CD4-positive, alpha-beta T cell (primary cell): ENCODE measurements around the gene MACROD2. TPM values are rescaled to one million over a fixed set of nuclear protein-coding genes. Genes with fewer than 3 reads are reported as not detected.

Experiments
- ATAC-seq: fragments of 200-7000 bp; cut with Tn5 transposase; one replicate; pipeline ENCODE4 v1.10.0; 2022; ENCODE audit warnings: mild to moderate bottlenecking; ENCODE audit not compliant: poor library complexity
- CTCF ChIA-PET: fragments of 350-600 bp; sonication (Branson Sonifier 250); formaldehyde crosslinking; loops from one replicate; lab custom pipeline; 2021; ENCODE audit warnings: antibody characterized with exemption, inconsistent platforms; lab: Charles Lee
- POLR2A ChIA-PET: fragments of 350-600 bp; sonication (Branson Sonifier 250); formaldehyde crosslinking; loops from one replicate; lab custom pipeline; 2021; ENCODE audit warnings: antibody characterized with exemption, inconsistent platforms; lab: Charles Lee
- DNase-seq, 14 experiments: peaks; one replicate each; pipeline ENCODE4 v3.0.0-alpha.2; 2013 to 2020; ENCODE audit warnings: mixed read lengths in 2 of 14
- H3K27ac ChIP-seq, 2 donors: one replicate each; pipeline versions ENCODE4 v1.5.1 to v1.7.0; 2013; ENCODE audit warnings: low read length in 2 of 2, low read depth in 1 of 2, mild to moderate bottlenecking in 1 of 2
- H3K27me3 ChIP-seq, 2 experiments: 1 replicate in 1 of 2; 2 replicates in 1 of 2; pipeline versions ENCODE4 v1.6.1 to v1.7.0; 2013; ENCODE audit warnings: low read length in 2 of 2, control low read depth in 1 of 2, mild to moderate bottlenecking in 1 of 2, moderate library complexity in 1 of 2; ENCODE audit not compliant: insufficient read depth in 2 of 2, control insufficient read depth in 1 of 2
- H3K36me3 ChIP-seq: one replicate; pipeline ENCODE4 v1.6.1; 2013; ENCODE audit warnings: low read length, control low read depth; ENCODE audit not compliant: insufficient read depth
- H3K4me1 ChIP-seq: one replicate; pipeline ENCODE4 v1.6.1; 2013; ENCODE audit warnings: low read length, control low read depth; ENCODE audit not compliant: insufficient read depth
- H3K4me3 ChIP-seq: one replicate; pipeline ENCODE4 v1.5.1; 2013; ENCODE audit warnings: mild to moderate bottlenecking, low read length, moderate library complexity
- H3K9me3 ChIP-seq, 2 experiments: 1 replicate in 1 of 2; 2 replicates in 1 of 2; pipeline versions ENCODE4 v1.6.1 to v1.7.0; 2013; ENCODE audit warnings: low read length in 2 of 2, mild to moderate bottlenecking in 2 of 2, control low read depth in 1 of 2, moderate library complexity in 1 of 2; ENCODE audit not compliant: control insufficient read depth in 1 of 2, insufficient read depth in 1 of 2
- H3K27ac Mint-ChIP-seq: one replicate; pipeline ENCODE4 v1.8.0; 2020; ENCODE audit warnings: mixed read lengths
- H3K27me3 Mint-ChIP-seq: one replicate; pipeline ENCODE4 v1.8.0; 2021; ENCODE audit warnings: mixed read lengths
- H3K36me3 Mint-ChIP-seq: one replicate; pipeline ENCODE4 v1.8.0; 2021; ENCODE audit warnings: low read depth, mixed read lengths
- H3K4me1 Mint-ChIP-seq: one replicate; pipeline ENCODE4 v1.8.0; 2021; ENCODE audit warnings: low read depth, mixed read lengths
- H3K4me3 Mint-ChIP-seq: one replicate; pipeline ENCODE4 v1.8.0; 2020; ENCODE audit warnings: mild to moderate bottlenecking, mixed read lengths
- H3K9me3 Mint-ChIP-seq: one replicate; pipeline ENCODE4 v1.8.0; 2020; ENCODE audit warnings: mixed read lengths
- intact Hi-C, 2 experiments: fragments of 100-400 bp; cut with DNase I in 1 of 2; cut with micrococcal nuclease in 1 of 2; formaldehyde crosslinking; loops; one replicate each; pipeline versions ENCODE4 v1.15.1 to v1.9.0; 2023 to 2025; cut with DNase I, micrococcal nuclease
- total RNA-seq, 174 experiments: library from RNA in 2 of 174; stranded (reverse) in 2 of 174; gene quantifications; one replicate each; pipeline ENCODE4 v1.2.3 and lab custom pipeline; 2021 to 2026
- TF ChIP-seq, protein P1 (sequence below): fragments of 200-600 bp; IDR thresholded peaks from one replicate; pipeline ENCODE4 v1.8.0; 2022; ENCODE audit warnings: antibody characterized with exemption, mild to moderate bottlenecking

Gene MACROD2
- total RNA-seq, 2 experiments from 2014 or later, result not detected

DNA sequence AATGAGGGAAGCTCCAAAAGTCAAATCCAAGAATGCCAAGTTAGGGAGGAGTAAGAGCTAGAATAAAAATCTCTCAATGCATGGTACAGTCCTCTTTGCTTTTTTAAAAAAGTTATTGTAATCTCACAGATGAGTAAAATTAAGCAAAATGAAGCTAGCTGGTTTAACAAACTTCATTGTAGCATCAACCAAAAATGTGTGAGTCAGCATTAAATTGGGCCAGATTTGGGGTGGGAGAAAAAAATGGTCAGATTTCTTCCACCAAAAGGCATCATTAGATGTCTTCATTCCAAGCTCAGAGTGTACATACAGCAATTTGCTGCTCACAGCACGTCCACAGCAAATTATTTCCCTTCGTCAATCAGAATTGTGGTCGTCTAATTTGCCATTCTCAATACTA lies 783.6 kb downstream of the MACROD2 start:
- H3K27ac Mint-ChIP-seq, result no peak overlapping the region
- no peak for ATAC-seq
- H3K9me3 Mint-ChIP-seq, result peaks cover 11% of the 10 kb centered on the region
- Histone ChIP-seq H3K9me3 (no peaks in the 10 kb centered on the region), H3K4me1 (no peaks in the 10 kb centered on the region), H3K27me3 (no peaks in the 10 kb centered on the region), H3K27ac (no peak overlapping the region), H3K36me3 (no peaks in the 10 kb centered on the region), H3K4me3 (no peak overlapping the region)
- CTCF ChIA-PET, result no interaction called here
- H3K4me3 Mint-ChIP-seq, result no peak overlapping the region
- POLR2A ChIA-PET, result no interaction called here
- H3K4me1 Mint-ChIP-seq, result no peaks in the 10 kb centered on the region
- H3K36me3 Mint-ChIP-seq, result no peaks in the 10 kb centered on the region
- no peak for DNase-seq
- TF ChIP-seq, protein P1, sequence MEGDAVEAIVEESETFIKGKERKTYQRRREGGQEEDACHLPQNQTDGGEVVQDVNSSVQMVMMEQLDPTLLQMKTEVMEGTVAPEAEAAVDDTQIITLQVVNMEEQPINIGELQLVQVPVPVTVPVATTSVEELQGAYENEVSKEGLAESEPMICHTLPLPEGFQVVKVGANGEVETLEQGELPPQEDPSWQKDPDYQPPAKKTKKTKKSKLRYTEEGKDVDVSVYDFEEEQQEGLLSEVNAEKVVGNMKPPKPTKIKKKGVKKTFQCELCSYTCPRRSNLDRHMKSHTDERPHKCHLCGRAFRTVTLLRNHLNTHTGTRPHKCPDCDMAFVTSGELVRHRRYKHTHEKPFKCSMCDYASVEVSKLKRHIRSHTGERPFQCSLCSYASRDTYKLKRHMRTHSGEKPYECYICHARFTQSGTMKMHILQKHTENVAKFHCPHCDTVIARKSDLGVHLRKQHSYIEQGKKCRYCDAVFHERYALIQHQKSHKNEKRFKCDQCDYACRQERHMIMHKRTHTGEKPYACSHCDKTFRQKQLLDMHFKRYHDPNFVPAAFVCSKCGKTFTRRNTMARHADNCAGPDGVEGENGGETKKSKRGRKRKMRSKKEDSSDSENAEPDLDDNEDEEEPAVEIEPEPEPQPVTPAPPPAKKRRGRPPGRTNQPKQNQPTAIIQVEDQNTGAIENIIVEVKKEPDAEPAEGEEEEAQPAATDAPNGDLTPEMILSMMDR, result no peak
- H3K27me3 Mint-ChIP-seq, result no peaks in the 10 kb centered on the region
- intact Hi-C loops, result no loop called here

DNA sequence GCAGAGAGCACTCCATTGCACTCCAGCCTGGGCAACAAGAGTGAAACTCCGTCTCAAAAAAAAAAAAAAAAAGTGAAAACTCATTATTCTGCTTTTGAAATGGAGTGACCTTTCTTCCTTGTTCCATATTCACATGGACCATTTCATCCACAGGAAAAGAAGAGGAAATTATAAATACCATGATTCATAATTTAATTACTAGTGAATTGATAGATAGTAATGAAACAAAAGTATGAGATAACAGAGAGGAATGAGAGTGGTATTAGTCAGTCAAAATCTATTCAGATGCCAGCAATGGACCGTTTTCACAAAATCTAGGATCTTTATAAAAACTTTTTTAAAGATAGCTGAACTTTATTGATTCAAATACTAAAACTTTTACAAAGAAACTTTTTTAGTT lies 785.2 kb downstream of the MACROD2 start:
- intact Hi-C loops, result no loop called here
- H3K27me3 ChIP-seq, result no peaks in the 10 kb centered on the region
- no peak overlapping the region for H3K27ac ChIP-seq
- H3K4me3 ChIP-seq, result no peak overlapping the region
- Mint-ChIP-seq H3K27ac (no peak overlapping the region), H3K27me3 (no peaks in the 10 kb centered on the region), H3K36me3 (no peaks in the 10 kb centered on the region), H3K9me3 (peaks cover 11% of the 10 kb centered on the region), H3K4me3 (no peak overlapping the region), H3K4me1 (no peaks in the 10 kb centered on the region)
- DNase-seq (no peak), ATAC-seq (no peak)
- ChIA-PET CTCF (no interaction called here), POLR2A (no interaction called here)
- TF ChIP-seq, protein P1, result no peak
- no peaks in the 10 kb centered on the region for H3K9me3 ChIP-seq
- H3K4me1 ChIP-seq, result no peaks in the 10 kb centered on the region
- H3K36me3 ChIP-seq, result no peaks in the 10 kb centered on the region

DNA sequence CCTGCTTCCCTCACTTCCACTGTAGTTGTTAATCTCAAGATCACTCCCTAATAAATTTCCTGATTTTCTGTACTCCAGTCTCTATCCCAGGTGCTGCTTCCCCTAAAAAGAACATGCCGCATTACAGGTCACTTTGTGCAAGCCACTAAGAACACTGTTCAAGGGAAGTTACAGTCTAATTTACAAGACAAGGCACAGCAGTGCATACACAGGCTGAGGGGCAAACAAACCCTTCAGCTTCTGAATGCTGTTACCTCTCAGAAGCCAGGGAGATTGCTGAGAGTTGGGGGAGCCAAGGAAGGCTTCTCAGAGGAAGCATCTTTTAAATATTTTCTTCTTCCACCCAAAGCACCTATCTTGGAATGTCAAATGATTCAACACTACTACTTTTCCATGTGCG lies 787.4 kb downstream of the MACROD2 start:
- Histone ChIP-seq H3K4me3 (no peak overlapping the region), H3K27me3 (no peaks in the 10 kb centered on the region), H3K9me3 (no peaks in the 10 kb centered on the region), H3K27ac (no peak overlapping the region), H3K36me3 (no peaks in the 10 kb centered on the region), H3K4me1 (no peaks in the 10 kb centered on the region)
- no peak overlapping the region for H3K27ac Mint-ChIP-seq
- H3K4me3 Mint-ChIP-seq, result no peak overlapping the region
- peaks cover 8% of the 10 kb centered on the region for H3K9me3 Mint-ChIP-seq
- TF ChIP-seq, protein P1, result no peak
- no peak for ATAC-seq
- ChIA-PET CTCF (no interaction called here), POLR2A (no interaction called here)
- H3K27me3 Mint-ChIP-seq, result no peaks in the 10 kb centered on the region
- intact Hi-C loops, result no loop called here
- DNase-seq, result no peak
- no peaks in the 10 kb centered on the region for H3K36me3 Mint-ChIP-seq
- H3K4me1 Mint-ChIP-seq, result no peaks in the 10 kb centered on the region
